Nephron progenitor cell (in vitro differentiated cells): ENCODE measurements around the gene YES1.

Source experiments
- DNase-seq: peaks from one replicate; pipeline ENCODE4 v3.0.0; 2021
- H3K27ac Mint-ChIP-seq: 2 replicates; pipeline ENCODE4 v1.8.0; 2021; ENCODE audit warnings: mild to moderate bottlenecking, moderate library complexity, mixed read lengths
- H3K27me3 Mint-ChIP-seq: 2 replicates; pipeline ENCODE4 v1.8.0; 2021; ENCODE audit warnings: mild to moderate bottlenecking, low read depth, mixed read lengths; ENCODE audit not compliant: poor library complexity
- H3K36me3 Mint-ChIP-seq: 2 replicates; pipeline ENCODE4 v1.8.0; 2021; ENCODE audit warnings: low read depth, mixed read lengths
- H3K4me1 Mint-ChIP-seq: 2 replicates; pipeline ENCODE4 v1.8.0; 2021; ENCODE audit warnings: mixed read lengths
- H3K4me3 Mint-ChIP-seq: 2 replicates; pipeline ENCODE4 v1.8.0; 2021; ENCODE audit warnings: mild to moderate bottlenecking, moderate library complexity, mixed read lengths
- H3K9me3 Mint-ChIP-seq: 2 replicates; pipeline ENCODE4 v1.8.0; 2021; ENCODE audit warnings: mild to moderate bottlenecking, moderate library complexity, mixed read lengths
- TF ChIP-seq, protein P1 (sequence below): fragments of 200-600 bp; sonication (generic); IDR thresholded peaks from 2 replicates; pipeline ENCODE4 v1.5.0; 2021; ENCODE audit warnings: antibody characterized with exemption

The YES1 gene

DNA sequence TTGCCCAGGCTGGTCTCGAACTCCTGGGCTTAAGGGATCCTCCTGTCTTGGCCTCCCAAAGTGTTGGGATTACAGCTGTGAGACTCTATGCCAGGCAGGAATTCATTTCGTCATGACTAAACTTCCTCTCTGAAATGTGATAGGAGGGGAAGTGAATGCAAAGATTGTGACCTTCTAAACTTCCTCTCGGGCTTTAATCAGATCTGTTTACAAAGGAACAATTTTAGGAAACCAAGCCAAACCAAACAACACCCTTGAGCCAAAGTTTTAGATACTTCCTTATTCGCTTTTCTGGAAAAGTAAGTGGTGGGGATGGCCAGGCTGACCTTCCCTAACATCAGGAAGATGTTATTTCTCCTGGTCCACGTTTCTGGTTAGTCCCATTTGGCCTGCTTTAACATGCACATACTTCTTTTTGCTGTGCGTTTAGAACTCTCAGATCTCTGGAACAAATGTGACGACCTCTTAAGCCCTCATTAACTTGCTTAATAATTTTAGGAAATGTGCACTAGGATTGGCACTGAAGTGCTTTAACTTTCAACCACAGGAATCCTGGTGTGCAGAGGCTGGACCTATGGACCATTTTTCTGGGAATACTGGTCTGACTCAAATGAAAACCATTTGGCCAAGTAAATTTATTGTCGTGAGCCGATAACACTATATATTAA lies 33.2 kb upstream of the YES1 start:
- peaks cover 8% of the 10 kb centered on the region for H3K4me1 Mint-ChIP-seq
- H3K27me3 Mint-ChIP-seq = peaks cover 12% of the 10 kb centered on the region
- H3K9me3 Mint-ChIP-seq = no peaks in the 10 kb centered on the region
- H3K27ac Mint-ChIP-seq = peak overlapping the region; percentile 45
- no peak overlapping the region for H3K4me3 Mint-ChIP-seq
- H3K36me3 Mint-ChIP-seq = no peaks in the 10 kb centered on the region
- no peak for DNase-seq
- TF ChIP-seq, protein P1, sequence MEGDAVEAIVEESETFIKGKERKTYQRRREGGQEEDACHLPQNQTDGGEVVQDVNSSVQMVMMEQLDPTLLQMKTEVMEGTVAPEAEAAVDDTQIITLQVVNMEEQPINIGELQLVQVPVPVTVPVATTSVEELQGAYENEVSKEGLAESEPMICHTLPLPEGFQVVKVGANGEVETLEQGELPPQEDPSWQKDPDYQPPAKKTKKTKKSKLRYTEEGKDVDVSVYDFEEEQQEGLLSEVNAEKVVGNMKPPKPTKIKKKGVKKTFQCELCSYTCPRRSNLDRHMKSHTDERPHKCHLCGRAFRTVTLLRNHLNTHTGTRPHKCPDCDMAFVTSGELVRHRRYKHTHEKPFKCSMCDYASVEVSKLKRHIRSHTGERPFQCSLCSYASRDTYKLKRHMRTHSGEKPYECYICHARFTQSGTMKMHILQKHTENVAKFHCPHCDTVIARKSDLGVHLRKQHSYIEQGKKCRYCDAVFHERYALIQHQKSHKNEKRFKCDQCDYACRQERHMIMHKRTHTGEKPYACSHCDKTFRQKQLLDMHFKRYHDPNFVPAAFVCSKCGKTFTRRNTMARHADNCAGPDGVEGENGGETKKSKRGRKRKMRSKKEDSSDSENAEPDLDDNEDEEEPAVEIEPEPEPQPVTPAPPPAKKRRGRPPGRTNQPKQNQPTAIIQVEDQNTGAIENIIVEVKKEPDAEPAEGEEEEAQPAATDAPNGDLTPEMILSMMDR = no peak

DNA sequence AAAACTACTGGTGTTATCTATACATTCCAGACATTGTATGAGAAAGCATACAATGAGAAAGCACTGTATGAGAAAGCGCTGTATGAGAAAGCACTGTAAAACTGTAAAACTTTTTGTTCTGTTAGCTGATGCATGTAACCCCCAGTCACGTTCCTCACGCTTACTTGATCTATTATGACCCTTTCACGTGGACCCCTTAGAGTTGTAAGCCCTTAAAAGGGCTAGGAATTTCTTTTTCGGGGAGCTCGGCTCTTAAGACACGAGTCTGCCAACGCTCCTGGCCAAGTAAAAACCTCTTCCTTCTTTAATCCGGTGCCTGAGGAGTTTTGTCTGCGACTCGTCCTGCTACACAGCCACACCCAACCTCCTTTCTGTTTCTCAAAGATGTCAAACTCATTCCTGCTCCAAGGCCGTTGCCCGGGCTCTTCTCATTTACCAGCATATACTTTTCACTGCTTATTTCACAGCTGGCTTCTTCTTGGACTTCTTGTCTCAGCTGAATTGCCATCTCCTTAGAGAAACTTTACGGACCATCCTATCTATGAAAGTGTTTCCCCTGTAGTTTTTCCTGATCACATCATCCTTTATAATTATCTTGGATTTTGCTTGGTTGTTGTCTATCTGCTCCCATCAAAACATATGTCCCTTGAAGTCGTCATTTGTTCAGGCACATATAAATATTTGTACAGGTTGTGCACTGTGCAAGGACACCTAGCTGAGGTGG lies 29.8 kb upstream of the YES1 start:
- Mint-ChIP-seq H3K4me1 (peaks cover 15% of the 10 kb centered on the region), H3K27ac (no peak overlapping the region), H3K4me3 (no peak overlapping the region), H3K9me3 (no peaks in the 10 kb centered on the region), H3K36me3 (no peaks in the 10 kb centered on the region), H3K27me3 (peaks cover 15% of the 10 kb centered on the region)
- TF ChIP-seq, protein P1 = no peak
- no peak for DNase-seq

DNA sequence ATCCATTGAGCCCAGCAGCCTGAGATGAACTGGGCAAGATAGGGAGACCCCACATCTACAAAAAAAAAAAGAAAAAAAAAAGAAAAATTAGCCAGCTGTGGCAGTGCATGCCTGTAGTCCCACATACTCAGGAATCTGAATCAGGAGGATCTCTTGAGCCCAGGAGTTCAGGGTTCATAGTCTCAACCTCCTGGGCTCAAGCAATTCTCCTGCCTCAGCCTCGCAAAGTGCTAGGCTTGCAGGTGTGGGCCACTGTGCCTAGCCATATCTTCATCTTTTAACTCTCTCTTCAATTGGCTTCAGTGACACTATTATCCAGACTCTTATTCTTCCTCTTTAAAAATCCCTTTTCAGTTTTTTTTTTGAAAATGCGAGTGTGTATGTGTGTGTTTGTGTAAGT lies 28.5 kb upstream of the YES1 start:
- Mint-ChIP-seq H3K4me3 (no peak overlapping the region), H3K36me3 (no peaks in the 10 kb centered on the region), H3K4me1 (peaks cover 15% of the 10 kb centered on the region), H3K27ac (no peak overlapping the region), H3K9me3 (no peaks in the 10 kb centered on the region), H3K27me3 (peaks cover 15% of the 10 kb centered on the region)
- TF ChIP-seq, protein P1 = no peak
- no peak for DNase-seq

DNA sequence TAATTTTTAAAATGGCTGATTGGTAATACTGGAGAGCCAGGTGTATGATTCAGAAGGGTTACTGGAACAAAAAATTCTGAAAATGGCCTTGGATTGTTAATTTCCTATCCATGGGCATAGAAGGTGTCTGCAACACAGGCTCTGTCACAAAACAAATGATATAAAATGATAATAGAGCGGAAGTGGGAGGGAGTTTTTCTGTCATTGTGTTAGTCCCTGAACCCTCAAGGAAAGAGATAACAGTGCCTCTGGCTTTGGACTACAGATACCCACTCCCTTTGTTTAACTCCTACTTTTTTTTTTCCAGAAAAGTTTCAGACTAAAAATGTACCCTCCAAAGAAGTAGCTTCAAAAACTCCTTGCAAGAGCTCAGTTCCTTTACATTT lies 28.0 kb upstream of the YES1 start:
- Mint-ChIP-seq H3K4me3 (no peak overlapping the region), H3K27me3 (peaks cover 15% of the 10 kb centered on the region), H3K27ac (no peak overlapping the region), H3K9me3 (no peaks in the 10 kb centered on the region), H3K4me1 (peaks cover 10% of the 10 kb centered on the region), H3K36me3 (no peaks in the 10 kb centered on the region)
- TF ChIP-seq, protein P1 = no peak
- DNase-seq = no peak

DNA sequence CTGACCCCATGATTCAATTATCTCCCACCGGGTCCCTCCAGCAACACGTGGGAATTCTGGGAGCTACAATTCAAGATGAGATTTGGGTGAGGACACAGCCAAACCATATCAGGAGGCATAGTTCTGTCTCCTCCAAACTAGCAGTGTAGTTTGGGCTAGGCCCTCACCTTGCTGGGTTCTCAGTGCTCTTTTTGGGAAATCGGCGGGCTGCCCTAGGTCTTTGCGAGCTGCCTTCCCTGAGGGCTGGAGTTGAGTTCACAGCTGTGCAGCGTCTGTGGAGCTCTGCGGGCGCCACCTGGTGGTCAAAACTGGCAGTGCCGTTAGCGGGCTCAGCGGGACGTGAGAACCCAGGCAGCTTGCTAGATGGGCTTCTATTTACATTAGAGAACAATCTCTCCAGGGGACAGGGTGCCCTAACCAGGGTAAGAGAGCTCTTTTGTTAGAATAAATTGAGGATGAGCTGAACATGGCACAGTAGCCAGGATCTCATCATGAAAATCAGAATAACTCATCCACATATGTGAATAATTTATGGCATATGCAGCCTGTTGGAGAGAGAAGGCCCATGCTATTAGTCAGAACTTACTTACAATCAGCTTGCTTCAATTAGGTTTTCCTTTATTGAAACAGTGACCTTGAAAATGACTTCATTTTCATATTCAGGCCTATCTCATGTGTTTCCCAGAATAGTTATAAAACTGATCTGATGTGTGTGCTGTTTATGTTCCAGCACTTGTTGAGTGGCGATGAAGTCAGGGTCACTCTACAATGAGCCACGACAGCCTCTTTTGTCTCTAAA lies 27.4 kb upstream of the YES1 start:
- TF ChIP-seq, protein P1 = peak; percentile 99
- Mint-ChIP-seq H3K27me3 (peaks cover 15% of the 10 kb centered on the region), H3K36me3 (no peaks in the 10 kb centered on the region), H3K4me1 (peaks cover 7% of the 10 kb centered on the region), H3K27ac (no peak overlapping the region), H3K4me3 (no peak overlapping the region), H3K9me3 (no peaks in the 10 kb centered on the region)
- peak; percentile 98 for DNase-seq
